GM23338 (cell line): ENCODE data around the gene ZNF385B. TPM values are rescaled to one million over a fixed set of nuclear protein-coding genes. Genes with fewer than 3 reads are reported as not detected.
A peak's percentile ranks its signal among the peaks of the same experiment; 100 is the strongest.

ENCODE experiments used
- ATAC-seq: fragments of 200-7000 bp; cut with Tn5 transposase; 3 replicates; pipeline ENCODE4 v1.9.1; 2020
- DNase-seq: peaks from one replicate; pipeline ENCODE4 v3.0.0-alpha.2; 2015; ENCODE audit warnings: low spot score
- H2AFZ ChIP-seq: fragments of 200-600 bp; sonication (generic); 2 replicates; pipeline ENCODE4 v1.8.0; 2016; ENCODE audit warnings: antibody characterized with exemption, mild to moderate bottlenecking, moderate library complexity
- H3F3A ChIP-seq: fragments of 200-600 bp; sonication (generic); replicated peaks from 2 replicates; pipeline ENCODE4 v1.8.0; 2017; ENCODE audit warnings: antibody characterized with exemption, mixed run types, low read depth
- H3K27ac ChIP-seq: fragments of 200-600 bp; sonication (generic); 2 replicates; pipeline ENCODE4 v1.6.1; 2016; ENCODE audit warnings: low read depth
- H3K27me3 ChIP-seq: fragments of 200-600 bp; sonication (generic); 2 replicates; pipeline ENCODE4 v1.8.0; 2016; ENCODE audit warnings: mild to moderate bottlenecking, mixed run types, moderate library complexity; ENCODE audit not compliant: insufficient read depth
- H3K36me3 ChIP-seq: fragments of 200-600 bp; sonication (generic); 2 replicates; pipeline ENCODE4 v1.8.0; 2016; ENCODE audit warnings: mild to moderate bottlenecking; ENCODE audit not compliant: insufficient read depth
- H3K4me1 ChIP-seq: fragments of 200-600 bp; sonication (generic); 2 replicates; pipeline ENCODE4 v1.8.0; 2016; ENCODE audit warnings: mild to moderate bottlenecking, moderate library complexity; ENCODE audit not compliant: insufficient read depth
- H3K4me2 ChIP-seq: fragments of 200-600 bp; sonication (generic); 2 replicates; pipeline ENCODE4 v1.7.1; 2017; ENCODE audit warnings: mixed run types
- H3K4me3 ChIP-seq: fragments of 200-600 bp; sonication (generic); 2 replicates; pipeline ENCODE4 v1.6.1; 2016; ENCODE audit warnings: mixed run types
- H3K79me2 ChIP-seq: fragments of 200-600 bp; sonication (generic); replicated peaks from 2 replicates; pipeline ENCODE4 v1.8.0; 2017; ENCODE audit warnings: mild to moderate bottlenecking; ENCODE audit not compliant: insufficient read depth
- H3K9me2 ChIP-seq: fragments of 200-600 bp; sonication (generic); 2 replicates; pipeline ENCODE4 v1.8.0; 2017; ENCODE audit not compliant: insufficient read depth
- H4K20me1 ChIP-seq: fragments of 200-600 bp; sonication (generic); replicated peaks from 2 replicates; pipeline ENCODE4 v1.8.0; 2017; ENCODE audit warnings: mild to moderate bottlenecking; ENCODE audit not compliant: insufficient read depth
- H3K27ac Mint-ChIP-seq: 2 replicates; pipeline ENCODE4 v1.8.0; 2020; ENCODE audit warnings: inconsistent platforms, mild to moderate bottlenecking, moderate library complexity, mixed read lengths
- H3K27me3 Mint-ChIP-seq: 3 replicates; pipeline ENCODE4 v1.8.0; 2022; ENCODE audit warnings: low read depth, mild to moderate bottlenecking, moderate library complexity, mixed read lengths, inconsistent platforms; ENCODE audit not compliant: insufficient read depth, poor library complexity
- H3K36me3 Mint-ChIP-seq: 3 replicates; pipeline ENCODE4 v1.8.0; 2021; ENCODE audit warnings: low read depth, mild to moderate bottlenecking, inconsistent platforms, moderate library complexity, mixed read lengths
- H3K4me1 Mint-ChIP-seq: 3 replicates; pipeline ENCODE4 v1.8.0; 2020; ENCODE audit warnings: mild to moderate bottlenecking, inconsistent platforms, mixed read lengths
- H3K4me3 Mint-ChIP-seq: 3 replicates; pipeline ENCODE4 v1.8.0; 2021; ENCODE audit warnings: moderate library complexity, mild to moderate bottlenecking, inconsistent platforms, mixed read lengths
- H3K9me3 Mint-ChIP-seq: 3 replicates; pipeline ENCODE4 v1.8.0; 2020; ENCODE audit warnings: moderate library complexity, mild to moderate bottlenecking, inconsistent platforms, mixed read lengths
- EZH2 ChIP-seq: fragments of 200-600 bp; sonication (generic); IDR thresholded peaks from one replicate; pipeline ENCODE4 v1.8.0; 2017; ENCODE audit warnings: antibody characterized with exemption, mild to moderate bottlenecking, low read depth; ENCODE audit not compliant: unreplicated experiment
- JUNB ChIP-seq: IDR thresholded peaks from one replicate; pipeline ENCODE4 v1.6.1; 2016; ENCODE audit warnings: antibody characterized with exemption; ENCODE audit not compliant: unreplicated experiment
- NANOG ChIP-seq: IDR thresholded peaks from 2 replicates; pipeline ENCODE4 v1.6.1; 2016; ENCODE audit warnings: antibody characterized with exemption, borderline replicate concordance
- STAT1 ChIP-seq: IDR thresholded peaks from one replicate; pipeline ENCODE4 v1.6.1; 2016; ENCODE audit warnings: antibody characterized with exemption; ENCODE audit not compliant: unreplicated experiment
- polyA plus RNA-seq: library from polyadenylated mRNA; unstranded; fragments of >200 nt; fragmentation: Nextera tagmentation; extraction: Ambion mirVana; gene quantifications from 2 replicates; pipeline ENCODE4 v1.2.1, GENCODE V29; 2016
- total RNA-seq: library from RNA; depleted of rRNA; stranded (reverse); fragments of >200 nt; shearing (Covaris generic); gene quantifications from 2 replicates; pipeline ENCODE4 v1.2.3, GENCODE V29; 2014
- TF ChIP-seq, protein P1 (sequence below): fragments of 250-450 bp; sonication (Bioruptor Pico); IDR thresholded peaks from 2 replicates; pipeline ENCODE4 v1.5.0; 2020; ENCODE audit warnings: mild to moderate bottlenecking, moderate library complexity
- TF ChIP-seq, protein P2 (sequence below), 2 experiments: fragments of 200-600 bp in 1 of 2; sonication (generic) in 1 of 2; conservative IDR thresholded peaks; 2 replicates each; pipeline versions ENCODE4 v1.5.1 to v1.6.1; 2016 to 2017; ENCODE audit warnings: antibody characterized with exemption in 2 of 2, low read depth in 2 of 2, mild to moderate bottlenecking in 2 of 2, moderate library complexity in 1 of 2
- TF ChIP-seq, protein P3 (sequence below): IDR thresholded peaks from one replicate; pipeline ENCODE4 v1.6.1; 2018; ENCODE audit warnings: antibody characterized with exemption; ENCODE audit not compliant: unreplicated experiment

Gene ZNF385B
- total and polyA plus RNA-seq, 2 experiments from 2014 or later: 1.5 to 4.6 TPM

DNA sequence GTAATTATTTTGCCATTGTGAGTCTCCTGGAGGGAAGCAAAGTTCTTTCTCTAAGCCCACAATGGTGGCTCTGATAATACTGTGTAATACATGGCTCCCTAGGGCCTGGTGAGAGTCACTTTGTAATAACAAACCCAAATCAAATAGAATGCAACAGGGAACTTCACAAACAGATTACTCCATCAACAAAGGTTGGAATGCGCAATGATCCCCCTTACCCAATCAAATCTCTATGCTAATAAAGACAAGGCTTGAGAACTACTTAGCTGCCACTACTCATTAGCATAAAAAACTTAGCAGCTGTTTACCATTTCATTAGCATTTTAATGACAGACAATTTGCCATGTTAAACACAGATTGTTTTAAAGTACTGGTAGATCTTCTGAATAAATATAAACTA is 311.2 kb downstream of the ZNF385B start:
- Histone ChIP-seq H3K36me3 (no peaks in the 10 kb centered on the region), H4K20me1 (no peaks in the 10 kb centered on the region), H3K27me3 (no peaks in the 10 kb centered on the region), H3K4me2 (peak overlapping the region; percentile 18), H3K9me2 (no peaks in the 10 kb centered on the region), H2AFZ (no peak overlapping the region), H3K4me3 (no peak overlapping the region), H3K27ac (peak overlapping the region; percentile 69), H3F3A (no peaks in the 10 kb centered on the region), H3K79me2 (no peaks in the 10 kb centered on the region), H3K4me1 (peaks cover 28% of the 10 kb centered on the region)
- ATAC-seq (peak; percentile 100), DNase-seq (peak; percentile 89)
- Mint-ChIP-seq H3K4me1 (peaks cover 34% of the 10 kb centered on the region), H3K27ac (peak overlapping the region; percentile 84), H3K9me3 (no peaks in the 10 kb centered on the region; the same call in 2 of the 3 replicates), H3K4me3 (peak overlapping the region; percentile 41; the same call in 2 of the 3 replicates), H3K36me3 (no peaks in the 10 kb centered on the region), H3K27me3 (peaks cover 8% of the 10 kb centered on the region)
- TF ChIP-seq, protein P1, sequence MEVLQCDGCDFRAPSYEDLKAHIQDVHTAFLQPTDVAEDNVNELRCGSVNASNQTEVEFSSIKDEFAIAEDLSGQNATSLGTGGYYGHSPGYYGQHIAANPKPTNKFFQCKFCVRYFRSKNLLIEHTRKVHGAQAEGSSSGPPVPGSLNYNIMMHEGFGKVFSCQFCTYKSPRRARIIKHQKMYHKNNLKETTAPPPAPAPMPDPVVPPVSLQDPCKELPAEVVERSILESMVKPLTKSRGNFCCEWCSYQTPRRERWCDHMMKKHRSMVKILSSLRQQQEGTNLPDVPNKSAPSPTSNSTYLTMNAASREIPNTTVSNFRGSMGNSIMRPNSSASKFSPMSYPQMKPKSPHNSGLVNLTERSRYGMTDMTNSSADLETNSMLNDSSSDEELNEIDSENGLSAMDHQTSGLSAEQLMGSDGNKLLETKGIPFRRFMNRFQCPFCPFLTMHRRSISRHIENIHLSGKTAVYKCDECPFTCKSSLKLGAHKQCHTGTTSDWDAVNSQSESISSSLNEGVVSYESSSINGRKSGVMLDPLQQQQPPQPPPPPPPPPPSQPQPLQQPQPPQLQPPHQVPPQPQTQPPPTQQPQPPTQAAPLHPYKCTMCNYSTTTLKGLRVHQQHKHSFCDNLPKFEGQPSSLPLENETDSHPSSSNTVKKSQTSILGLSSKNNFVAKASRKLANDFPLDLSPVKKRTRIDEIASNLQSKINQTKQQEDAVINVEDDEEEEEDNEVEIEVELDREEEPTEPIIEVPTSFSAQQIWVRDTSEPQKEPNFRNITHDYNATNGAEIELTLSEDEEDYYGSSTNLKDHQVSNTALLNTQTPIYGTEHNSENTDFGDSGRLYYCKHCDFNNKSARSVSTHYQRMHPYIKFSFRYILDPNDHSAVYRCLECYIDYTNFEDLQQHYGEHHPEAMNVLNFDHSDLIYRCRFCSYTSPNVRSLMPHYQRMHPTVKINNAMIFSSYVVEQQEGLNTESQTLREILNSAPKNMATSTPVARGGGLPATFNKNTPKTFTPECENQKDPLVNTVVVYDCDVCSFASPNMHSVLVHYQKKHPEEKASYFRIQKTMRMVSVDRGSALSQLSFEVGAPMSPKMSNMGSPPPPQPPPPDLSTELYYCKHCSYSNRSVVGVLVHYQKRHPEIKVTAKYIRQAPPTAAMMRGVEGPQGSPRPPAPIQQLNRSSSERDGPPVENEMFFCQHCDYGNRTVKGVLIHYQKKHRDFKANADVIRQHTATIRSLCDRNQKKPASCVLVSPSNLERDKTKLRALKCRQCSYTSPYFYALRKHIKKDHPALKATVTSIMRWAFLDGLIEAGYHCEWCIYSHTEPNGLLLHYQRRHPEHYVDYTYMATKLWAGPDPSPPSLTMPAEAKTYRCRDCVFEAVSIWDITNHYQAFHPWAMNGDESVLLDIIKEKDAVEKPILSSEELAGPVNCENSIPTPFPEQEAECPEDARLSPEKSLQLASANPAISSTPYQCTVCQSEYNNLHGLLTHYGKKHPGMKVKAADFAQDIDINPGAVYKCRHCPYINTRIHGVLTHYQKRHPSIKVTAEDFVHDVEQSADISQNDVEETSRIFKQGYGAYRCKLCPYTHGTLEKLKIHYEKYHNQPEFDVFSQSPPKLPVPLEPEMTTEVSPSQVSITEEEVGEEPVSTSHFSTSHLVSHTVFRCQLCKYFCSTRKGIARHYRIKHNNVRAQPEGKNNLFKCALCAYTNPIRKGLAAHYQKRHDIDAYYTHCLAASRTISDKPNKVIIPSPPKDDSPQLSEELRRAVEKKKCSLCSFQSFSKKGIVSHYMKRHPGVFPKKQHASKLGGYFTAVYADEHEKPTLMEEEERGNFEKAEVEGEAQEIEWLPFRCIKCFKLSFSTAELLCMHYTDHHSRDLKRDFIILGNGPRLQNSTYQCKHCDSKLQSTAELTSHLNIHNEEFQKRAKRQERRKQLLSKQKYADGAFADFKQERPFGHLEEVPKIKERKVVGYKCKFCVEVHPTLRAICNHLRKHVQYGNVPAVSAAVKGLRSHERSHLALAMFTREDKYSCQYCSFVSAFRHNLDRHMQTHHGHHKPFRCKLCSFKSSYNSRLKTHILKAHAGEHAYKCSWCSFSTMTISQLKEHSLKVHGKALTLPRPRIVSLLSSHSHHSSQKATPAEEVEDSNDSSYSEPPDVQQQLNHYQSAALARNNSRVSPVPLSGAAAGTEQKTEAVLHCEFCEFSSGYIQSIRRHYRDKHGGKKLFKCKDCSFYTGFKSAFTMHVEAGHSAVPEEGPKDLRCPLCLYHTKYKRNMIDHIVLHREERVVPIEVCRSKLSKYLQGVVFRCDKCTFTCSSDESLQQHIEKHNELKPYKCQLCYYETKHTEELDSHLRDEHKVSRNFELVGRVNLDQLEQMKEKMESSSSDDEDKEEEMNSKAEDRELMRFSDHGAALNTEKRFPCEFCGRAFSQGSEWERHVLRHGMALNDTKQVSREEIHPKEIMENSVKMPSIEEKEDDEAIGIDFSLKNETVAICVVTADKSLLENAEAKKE (CRISPR knock-in tag): 0 out of 2 replicates have a peak, but pooled peaks have one; percentile 44
- TF ChIP-seq JUNB: no peak
- TF ChIP-seq NANOG: peak; percentile 90
- no peak for TF ChIP-seq STAT1
- TF ChIP-seq, protein P2, sequence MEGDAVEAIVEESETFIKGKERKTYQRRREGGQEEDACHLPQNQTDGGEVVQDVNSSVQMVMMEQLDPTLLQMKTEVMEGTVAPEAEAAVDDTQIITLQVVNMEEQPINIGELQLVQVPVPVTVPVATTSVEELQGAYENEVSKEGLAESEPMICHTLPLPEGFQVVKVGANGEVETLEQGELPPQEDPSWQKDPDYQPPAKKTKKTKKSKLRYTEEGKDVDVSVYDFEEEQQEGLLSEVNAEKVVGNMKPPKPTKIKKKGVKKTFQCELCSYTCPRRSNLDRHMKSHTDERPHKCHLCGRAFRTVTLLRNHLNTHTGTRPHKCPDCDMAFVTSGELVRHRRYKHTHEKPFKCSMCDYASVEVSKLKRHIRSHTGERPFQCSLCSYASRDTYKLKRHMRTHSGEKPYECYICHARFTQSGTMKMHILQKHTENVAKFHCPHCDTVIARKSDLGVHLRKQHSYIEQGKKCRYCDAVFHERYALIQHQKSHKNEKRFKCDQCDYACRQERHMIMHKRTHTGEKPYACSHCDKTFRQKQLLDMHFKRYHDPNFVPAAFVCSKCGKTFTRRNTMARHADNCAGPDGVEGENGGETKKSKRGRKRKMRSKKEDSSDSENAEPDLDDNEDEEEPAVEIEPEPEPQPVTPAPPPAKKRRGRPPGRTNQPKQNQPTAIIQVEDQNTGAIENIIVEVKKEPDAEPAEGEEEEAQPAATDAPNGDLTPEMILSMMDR (conservative IDR thresholded peaks at IDR 0.05; ENCODE audit: low read depth in 2 of 2): no peak
- TF ChIP-seq, protein P3, sequence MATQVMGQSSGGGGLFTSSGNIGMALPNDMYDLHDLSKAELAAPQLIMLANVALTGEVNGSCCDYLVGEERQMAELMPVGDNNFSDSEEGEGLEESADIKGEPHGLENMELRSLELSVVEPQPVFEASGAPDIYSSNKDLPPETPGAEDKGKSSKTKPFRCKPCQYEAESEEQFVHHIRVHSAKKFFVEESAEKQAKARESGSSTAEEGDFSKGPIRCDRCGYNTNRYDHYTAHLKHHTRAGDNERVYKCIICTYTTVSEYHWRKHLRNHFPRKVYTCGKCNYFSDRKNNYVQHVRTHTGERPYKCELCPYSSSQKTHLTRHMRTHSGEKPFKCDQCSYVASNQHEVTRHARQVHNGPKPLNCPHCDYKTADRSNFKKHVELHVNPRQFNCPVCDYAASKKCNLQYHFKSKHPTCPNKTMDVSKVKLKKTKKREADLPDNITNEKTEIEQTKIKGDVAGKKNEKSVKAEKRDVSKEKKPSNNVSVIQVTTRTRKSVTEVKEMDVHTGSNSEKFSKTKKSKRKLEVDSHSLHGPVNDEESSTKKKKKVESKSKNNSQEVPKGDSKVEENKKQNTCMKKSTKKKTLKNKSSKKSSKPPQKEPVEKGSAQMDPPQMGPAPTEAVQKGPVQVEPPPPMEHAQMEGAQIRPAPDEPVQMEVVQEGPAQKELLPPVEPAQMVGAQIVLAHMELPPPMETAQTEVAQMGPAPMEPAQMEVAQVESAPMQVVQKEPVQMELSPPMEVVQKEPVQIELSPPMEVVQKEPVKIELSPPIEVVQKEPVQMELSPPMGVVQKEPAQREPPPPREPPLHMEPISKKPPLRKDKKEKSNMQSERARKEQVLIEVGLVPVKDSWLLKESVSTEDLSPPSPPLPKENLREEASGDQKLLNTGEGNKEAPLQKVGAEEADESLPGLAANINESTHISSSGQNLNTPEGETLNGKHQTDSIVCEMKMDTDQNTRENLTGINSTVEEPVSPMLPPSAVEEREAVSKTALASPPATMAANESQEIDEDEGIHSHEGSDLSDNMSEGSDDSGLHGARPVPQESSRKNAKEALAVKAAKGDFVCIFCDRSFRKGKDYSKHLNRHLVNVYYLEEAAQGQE: no peak
- TF ChIP-seq EZH2: no peak
